Measurements from ENCODE around the gene EHD2.
"Not testable (repeated sequence)": the region's sequence is repeated elsewhere in the genome, so short reads cannot be mapped to it uniquely, and the experiment has no call there.

Gene EHD2

DNA sequence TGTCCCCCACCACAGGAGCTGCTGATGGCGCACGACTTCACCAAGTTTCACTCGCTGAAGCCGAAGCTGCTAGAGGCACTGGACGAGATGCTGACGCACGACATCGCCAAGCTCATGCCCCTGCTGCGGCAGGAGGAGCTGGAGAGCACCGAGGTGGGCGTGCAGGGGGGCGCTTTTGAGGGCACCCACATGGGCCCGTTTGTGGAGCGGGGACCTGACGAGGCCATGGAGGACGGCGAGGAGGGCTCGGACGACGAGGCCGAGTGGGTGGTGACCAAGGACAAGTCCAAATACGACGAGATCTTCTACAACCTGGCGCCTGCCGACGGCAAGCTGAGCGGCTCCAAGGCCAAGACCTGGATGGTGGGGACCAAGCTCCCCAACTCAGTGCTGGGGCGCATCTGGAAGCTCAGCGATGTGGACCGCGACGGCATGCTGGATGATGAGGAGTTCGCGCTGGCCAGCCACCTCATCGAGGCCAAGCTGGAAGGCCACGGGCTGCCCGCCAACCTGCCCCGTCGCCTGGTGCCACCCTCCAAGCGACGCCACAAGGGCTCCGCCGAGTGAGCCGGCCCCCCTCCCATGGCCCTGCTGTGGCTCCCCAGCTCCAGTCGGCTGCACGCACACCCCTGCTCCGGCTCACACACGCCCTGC lies 27.8 kb downstream of the EHD2 start:
- H3K4me3 ChIP-seq (ENCODE audit: low read depth, low read length): no peak overlapping the region
- no peak for DNase-seq (ENCODE audit: low read depth)

DNA sequence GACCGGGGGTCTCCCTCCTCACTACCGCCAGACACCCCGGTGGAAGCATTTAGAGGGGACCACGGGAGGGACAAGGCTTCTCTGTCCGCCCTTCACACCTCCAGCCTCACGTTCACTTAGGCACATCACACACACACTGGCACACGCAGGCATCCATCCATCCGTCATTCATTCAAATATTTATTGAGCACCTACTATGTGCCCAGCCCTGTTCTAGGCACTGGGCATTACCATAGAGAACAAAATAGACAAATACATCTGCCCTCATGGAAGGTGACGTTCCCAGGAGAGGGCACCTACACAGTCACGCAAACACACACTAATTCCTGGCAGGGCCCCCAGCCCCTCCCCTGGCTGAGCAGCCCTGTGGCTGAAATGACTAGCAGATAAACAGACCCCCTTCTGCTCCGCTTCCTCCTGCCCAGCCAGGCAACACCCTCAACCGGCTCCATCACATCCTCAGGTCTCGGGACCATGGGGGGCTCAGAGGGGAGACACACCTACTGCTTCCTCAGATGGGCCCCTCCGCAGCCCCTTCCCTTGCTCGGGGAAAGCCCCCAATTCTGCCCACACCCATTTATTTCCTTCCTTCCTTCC lies 28.4 kb downstream of the EHD2 start:
- H3K4me3 ChIP-seq (ENCODE audit: low read depth, low read length): no peak overlapping the region
- no peak for DNase-seq (ENCODE audit: low read depth)

DNA sequence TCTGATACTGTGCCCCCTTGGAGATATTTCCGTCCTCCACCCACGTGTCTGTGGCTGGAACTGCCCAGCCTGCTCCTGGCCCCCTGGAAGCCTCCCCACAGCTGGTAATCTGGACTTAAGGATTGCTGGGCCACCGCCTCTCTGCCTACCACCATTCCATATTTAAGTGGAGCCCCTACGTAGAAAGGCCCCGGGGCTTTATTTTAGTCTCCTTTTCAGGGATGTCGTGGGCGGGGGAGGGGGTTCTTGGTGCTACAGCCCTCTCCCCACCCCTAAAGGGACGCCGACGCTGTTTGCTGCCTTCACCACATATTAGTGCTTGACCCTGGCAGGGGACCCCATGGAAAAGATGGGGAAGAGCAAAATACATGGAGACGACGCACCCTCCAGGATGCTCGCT lies 29.4 kb downstream of the EHD2 start:
- peak overlapping the region; percentile 11 for H3K4me3 ChIP-seq (ENCODE audit: low read depth, low read length)
- DNase-seq (ENCODE audit: low read depth): no peak

DNA sequence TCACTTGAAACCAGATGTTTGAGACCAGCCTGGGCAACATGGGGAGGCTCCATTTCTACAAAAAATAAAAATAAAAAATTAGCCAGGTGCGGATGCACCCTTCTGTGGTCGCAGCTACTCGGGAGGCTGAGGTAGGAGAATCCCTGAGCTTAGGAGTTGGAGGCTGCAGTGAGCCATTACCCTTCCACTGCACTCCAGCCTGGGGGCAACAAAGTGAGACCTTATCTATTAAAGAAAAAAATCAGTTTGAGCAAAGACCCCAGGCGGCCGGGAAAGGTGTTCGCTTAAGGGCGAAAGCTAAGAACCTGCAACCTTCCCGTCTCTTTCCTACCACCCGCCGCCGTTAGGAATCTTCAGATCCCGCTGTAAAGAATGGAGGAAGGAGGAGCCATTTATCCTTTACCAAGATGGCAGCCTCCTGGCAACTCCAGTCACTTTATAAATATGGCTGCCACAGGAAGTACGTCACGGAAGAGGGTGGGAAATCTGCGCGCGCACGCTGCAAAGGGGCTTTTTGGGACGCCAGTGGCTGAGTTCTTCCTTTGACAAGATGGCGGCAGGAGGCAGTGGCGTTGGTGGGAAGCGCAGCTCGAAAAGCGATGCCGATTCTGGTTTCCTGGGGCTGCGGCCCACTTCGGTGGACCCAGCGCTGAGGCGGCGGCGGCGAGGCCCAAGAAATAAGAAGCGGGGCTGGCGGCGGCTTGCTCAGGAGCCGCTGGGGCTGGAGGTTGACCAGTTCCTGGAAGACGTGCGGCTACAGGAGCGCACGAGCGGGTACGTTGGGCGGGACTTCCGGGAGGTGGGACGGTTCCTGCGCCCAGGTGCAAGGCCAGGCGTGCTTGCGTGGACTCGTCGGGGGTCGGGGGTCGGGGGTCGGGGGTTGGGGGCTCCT lies 32.0 kb downstream of the EHD2 start, which contains the start of gene NOP53:
NOP53 (plus strand) TSS at position 537 of the 892 bp plus-strand sequence; CDS start at position 551, 14 bp downstream.
- peak; percentile 87 for DNase-seq (ENCODE audit: low read depth)
- H3K4me3 ChIP-seq (ENCODE audit: low read depth, low read length): peak within 1 kb of the TSS; percentile 72

DNA sequence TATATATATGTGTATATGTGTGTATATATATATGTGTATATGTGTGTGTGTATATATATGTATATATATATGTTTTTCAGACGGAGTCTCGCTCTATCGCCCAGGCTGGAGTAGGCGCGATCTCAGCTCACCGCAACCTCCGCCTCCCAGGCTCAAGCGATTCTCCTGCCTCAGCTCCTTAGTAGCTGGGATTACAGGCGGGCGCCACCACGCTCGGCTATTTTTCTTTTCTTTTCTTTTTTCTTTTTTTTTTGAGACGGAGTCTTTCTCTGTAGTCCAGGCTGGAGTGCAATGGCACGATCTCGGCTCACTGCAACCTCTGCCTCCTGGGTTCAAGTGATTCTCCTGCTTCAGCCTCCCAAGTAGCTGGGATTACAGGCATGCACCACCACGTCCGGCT lies 32.9 kb downstream of the EHD2 start:
- H3K4me3 ChIP-seq (ENCODE audit: low read depth, low read length): peak overlapping the region; percentile 72
- DNase-seq (ENCODE audit: low read depth): not testable (repeated sequence)

DNA sequence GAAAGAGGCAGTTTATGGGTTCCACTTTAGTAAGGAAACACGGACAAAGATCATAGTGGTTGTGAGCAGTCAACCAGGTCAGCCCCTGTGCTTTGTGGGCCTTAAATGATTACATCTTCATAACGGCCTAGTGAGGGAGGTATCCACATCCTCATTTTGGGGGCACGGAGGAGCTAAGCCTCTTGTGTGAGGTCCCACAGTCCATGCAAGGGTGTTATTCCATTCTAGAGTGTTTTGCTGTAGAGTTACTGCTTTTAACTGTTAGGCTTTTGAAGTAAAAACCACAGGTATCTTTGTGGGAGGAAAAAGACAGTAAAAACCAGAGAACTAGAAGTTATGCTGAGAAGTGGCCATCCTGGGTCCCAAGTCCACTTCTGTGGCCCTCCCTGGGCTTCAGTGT lies 36.1 kb downstream of the EHD2 start:
- DNase-seq (ENCODE audit: low read depth): no peak
- no peak overlapping the region for H3K4me3 ChIP-seq (ENCODE audit: low read depth, low read length)

DNA sequence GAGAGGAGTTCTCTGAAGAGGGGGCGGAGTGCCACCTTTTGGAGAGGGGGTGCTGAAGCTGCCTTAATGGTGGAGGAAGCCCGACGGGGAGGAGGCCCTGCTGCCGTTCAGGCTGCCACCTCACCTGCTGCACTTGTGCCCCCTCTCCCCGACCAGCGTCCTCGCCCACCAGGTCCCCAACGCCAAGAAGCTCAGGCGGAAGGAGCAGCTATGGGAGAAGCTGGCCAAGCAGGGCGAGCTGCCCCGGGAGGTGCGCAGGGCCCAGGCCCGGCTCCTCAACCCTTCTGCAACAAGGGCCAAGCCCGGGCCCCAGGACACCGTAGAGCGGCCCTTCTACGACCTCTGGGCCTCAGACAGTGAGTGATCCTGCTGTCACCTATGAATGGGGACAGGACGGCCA lies 37.5 kb downstream of the EHD2 start:
- DNase-seq (ENCODE audit: low read depth): no peak
- no peak overlapping the region for H3K4me3 ChIP-seq (ENCODE audit: low read depth, low read length)

DNA sequence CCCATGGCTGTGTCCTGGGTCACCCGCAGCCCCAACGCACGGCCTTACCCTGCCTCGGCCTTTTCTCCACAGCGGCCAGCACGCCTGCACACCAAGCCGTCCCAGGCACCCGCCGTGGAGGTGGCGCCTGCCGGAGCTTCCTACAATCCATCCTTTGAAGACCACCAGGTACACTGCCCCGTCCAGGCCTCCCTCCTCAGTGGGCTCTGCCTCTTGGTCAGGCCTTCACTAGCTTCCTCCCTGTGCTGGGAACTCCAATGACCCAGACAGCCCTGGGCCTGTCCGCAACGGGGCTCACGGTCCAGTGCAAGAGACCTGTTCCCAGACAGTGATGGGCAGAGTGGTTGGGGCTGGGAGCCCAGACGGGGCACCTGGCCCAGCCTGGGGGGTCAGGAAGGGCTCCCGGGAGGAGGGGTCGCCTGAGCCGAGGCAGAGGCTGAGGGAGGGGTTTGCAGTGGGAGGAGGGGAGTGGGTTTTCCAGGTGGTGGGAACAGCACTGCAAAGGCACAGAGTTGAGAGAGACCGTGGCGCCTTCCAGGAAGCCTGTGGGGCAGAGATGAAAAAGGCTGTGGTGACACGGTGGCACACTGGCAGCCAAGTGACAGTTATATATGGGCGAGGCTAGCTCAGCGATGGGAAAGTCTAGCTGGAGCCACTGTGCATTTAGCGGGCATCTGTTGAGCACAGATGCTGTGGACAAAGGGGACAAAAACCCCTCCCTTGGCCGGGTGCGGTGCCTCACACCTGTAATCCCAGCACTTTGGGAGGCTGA lies 39.4 kb downstream of the EHD2 start:
- no peak for DNase-seq (ENCODE audit: low read depth)
- H3K4me3 ChIP-seq (ENCODE audit: low read depth, low read length): no peak overlapping the region

DNA sequence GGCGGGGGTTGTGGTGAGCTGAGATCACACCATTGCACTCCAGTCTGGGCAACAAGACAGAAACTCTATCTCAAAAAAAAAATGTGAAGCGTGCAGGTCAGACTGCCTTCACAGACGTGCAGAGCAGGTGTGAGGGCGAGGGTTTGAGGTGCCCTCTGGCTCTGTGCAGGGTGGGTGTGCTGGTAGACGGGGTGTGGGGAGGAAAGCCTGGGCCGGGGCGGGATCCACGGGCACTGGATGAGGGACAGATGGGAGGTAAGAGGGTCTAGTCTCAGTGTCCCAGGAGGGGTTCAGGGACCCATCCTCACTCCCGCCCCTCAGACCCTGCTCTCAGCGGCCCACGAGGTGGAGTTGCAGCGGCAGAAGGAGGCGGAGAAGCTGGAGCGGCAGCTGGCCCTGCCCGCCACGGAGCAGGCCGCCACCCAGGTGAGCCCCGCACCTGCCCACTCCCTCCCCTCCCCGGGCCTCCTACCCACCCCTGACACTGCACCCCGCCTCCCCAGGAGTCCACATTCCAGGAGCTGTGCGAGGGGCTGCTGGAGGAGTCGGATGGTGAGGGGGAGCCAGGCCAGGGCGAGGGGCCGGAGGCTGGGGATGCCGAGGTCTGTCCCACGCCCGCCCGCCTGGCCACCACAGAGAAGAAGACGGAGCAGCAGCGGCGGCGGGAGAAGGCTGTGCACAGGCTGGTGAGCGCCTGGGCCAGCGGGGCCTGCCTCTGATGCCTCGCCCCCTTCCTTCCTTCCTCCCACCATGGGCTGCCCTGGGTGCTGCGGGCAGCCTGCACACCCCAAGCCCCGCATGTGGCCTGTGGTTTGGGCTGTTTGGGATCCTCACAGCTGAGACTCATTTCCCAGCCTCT lies 41.2 kb downstream of the EHD2 start:
- H3K4me3 ChIP-seq (ENCODE audit: low read depth, low read length): no peak overlapping the region
- no peak for DNase-seq (ENCODE audit: low read depth)

DNA sequence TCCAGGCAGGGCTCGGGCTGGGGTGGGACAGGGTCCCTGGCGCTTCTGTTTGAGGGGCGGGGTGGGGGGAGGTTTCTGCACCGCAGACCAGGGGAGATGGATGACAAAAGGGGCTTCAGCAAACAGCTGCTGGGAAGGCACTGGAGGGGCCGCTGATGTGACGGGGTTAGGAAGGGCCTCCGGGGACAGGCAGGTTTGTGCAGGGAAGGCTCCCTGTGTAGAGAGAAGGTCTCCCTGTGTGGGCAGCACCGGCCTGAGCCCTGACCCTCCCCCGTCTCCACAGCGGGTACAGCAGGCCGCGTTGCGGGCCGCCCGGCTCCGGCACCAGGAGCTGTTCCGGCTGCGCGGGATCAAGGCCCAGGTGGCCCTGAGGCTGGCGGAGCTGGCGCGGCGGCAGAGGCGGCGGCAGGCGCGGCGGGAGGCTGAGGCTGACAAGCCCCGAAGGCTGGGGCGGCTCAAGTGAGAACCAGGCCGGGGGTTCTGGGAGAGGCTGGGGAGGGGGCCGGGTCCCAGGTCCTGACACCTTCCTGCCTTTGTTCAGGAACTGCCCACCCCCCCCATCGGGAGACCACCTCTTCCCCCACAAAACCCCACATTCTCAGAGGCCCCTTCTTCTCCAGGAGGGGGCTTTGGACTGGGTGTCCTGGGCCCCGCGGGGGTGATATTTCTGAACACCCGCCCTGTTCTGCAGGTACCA lies 42.0 kb downstream of the EHD2 start:
- H3K4me3 ChIP-seq (ENCODE audit: low read depth, low read length): no peak overlapping the region
- DNase-seq (ENCODE audit: low read depth): no peak

DNA sequence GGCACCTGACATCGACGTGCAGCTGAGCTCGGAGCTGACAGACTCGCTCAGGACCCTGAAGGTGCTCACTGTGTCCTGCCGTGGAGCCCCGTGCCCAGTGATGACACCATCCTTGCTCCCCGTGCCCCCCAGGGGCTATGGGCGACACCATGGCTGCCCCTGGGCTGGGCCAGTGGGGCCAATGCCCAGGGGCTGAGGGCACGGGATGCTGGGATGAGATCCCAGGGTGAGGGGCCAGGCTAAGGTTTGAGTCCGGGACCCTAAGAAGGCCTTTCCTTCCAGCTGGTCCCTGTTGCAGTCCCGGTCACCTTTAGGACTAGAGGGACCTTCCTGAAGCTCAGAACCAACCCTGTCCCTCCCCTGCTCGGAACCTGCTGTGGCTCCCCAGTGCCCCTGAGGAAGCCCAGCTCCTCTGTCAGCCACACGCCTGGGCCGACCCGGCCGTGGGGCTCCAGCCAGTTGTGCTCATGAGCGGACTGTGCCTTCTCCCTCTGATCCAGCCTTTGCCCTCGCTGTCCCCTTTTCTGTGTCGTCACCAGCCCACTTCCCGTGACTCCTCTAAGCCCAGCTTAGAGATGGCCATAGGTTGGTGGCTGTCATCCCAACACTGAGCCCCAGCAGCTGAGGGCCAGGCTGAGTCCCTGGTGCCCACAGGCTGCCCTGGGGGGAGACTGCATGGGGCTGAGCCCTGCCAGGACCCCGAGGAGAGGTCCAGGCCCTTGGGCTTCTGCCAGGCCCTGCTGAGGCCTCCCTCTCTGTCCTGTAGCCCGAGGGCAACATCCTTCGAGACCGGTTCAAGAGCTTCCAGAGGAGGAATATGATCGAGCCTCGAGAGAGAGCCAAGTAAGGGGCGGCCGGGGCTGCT lies 42.8 kb downstream of the EHD2 start:
- DNase-seq (ENCODE audit: low read depth): no peak

DNA sequence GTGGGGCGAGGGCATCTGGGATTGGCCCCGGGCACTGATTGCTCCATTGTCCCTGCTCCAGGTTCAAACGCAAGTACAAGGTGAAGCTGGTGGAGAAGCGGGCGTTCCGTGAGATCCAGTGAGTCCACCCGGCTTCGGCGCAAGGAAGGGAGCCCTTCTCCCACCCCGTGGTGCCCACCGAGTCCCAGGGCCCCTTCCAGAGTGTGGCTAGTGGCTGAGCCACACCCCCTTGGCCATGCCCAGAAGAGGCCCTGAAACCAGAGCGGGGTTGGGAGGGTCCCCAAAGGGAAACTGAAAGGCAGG lies 43.4 kb downstream of the EHD2 start:
- DNase-seq (ENCODE audit: low read depth): no peak
- no peak overlapping the region for H3K4me3 ChIP-seq (ENCODE audit: low read depth, low read length)

More for the DNA sequence above, 42.8 kb downstream of the EHD2 start:
- no peak overlapping the region for H3K4me3 ChIP-seq (ENCODE audit: low read depth, low read length)

DNA sequence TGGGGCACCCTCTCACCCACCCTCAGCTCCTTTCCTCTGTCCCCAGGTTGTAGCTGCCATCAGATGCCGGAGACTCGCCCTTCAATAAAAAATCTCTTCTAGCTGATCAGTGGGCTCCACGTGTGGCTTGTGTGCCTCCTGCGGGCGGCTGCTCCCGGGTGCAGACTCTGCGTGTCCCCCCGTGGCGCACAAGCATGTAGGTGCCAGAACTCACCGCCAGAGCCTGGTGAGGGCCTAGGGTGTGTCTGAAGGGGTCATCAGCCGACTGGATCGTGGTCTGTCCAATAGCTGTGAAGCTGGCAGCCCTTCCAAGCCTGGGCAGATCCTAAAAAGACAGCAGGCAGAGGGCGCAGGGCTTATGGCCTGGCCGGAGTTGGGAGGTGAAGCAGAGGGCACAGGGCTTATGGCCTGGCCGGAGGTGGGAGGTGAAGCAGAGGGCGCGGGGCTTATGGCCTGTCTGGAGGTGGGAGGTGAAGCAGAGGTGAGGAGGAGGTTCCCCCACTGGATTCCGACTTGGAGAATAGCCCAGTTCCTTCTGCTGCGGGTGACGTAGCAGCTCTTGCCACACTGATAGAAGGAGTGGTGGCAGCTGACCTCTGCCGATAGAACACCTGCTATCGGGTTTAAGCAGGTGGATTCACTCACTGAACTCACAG lies 43.9 kb downstream of the EHD2 start:
- DNase-seq (ENCODE audit: low read depth): no peak
- H3K4me3 ChIP-seq (ENCODE audit: low read depth, low read length): no peak overlapping the region

DNA sequence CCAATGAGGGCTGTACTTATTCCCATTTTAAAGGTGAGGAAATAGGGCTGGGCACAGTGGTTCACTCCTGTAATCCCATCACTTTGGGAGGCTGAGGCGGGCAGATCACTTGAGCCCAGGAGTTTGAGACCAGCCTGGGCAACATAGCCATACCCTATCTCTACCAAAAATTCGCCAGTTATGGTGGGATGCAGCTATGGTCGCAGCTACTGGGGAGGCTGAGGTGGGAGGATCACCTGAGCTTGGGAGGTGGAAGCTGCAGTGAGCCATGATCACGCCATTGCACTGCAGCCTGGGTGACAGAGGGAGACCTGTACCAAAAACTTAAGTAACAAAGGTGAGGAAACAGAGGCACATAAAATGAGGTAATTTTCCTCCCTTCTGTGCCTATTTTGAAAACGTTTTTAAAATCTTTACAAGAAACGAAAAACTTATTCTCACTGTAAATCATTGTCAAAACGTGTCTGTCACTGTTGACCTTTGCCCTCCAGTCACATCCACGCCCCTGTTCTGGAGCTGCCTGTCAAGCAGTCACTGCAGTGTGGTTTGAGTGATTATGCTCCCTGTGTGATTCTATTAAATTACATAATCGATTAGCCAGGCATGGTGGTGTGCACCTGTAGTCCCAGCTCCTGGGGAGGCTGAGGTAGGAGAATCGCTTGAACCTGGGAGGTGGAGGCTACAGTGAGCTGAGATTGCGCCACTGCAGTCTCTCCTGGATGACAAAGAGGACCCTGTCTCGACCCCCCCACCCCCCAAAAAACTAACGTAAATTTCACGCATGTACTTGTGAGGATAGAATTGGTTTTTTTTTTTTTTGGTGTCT lies 44.6 kb downstream of the EHD2 start:
- H3K4me3 ChIP-seq (ENCODE audit: low read depth, low read length): no peak overlapping the region
- no peak for DNase-seq (ENCODE audit: low read depth)

DNA sequence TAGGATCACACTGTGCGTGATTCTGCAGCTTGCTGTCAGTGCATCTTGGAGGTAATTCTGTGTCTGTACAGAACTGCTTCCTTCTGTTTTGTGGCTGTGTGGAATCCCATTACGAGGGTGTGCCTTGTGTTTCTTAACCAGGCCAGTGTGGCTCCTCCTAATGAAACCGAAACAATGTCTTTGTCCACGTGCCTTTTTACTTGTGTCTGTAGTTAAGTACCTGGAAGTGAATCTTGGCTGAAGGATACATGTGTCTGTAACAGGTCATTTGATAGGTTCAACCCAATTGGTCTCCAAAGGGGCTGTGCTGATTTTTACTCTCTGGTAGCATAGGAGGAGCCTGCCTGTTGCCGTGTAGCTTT lies 45.2 kb downstream of the EHD2 start:
- H3K4me3 ChIP-seq (ENCODE audit: low read depth, low read length): no peak overlapping the region
- DNase-seq (ENCODE audit: low read depth): no peak

DNA sequence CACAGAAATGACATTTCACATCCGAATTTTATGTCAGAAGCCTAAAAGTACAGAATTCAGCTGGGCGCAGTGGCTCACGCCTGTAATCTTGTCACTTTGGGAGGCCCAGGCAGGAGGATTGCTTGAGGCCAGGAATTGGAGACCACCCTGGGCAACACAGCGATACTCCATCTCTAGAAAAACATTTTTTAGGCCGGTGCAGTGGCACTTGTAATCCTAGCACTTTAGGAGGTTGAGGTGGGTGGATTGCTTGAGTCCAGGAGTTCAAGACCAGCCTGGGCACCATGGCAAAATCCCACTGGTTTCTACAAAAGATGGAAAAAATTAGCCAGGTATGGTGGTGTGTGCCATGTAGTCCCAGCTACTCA lies 47.4 kb downstream of the EHD2 start:
- no peak overlapping the region for H3K4me3 ChIP-seq (ENCODE audit: low read depth, low read length)
- no peak for DNase-seq (ENCODE audit: low read depth)

Measured in skeletal muscle cell (primary cell).